Stimulated activated CD4-positive, alpha-beta T cell treated with anti-CD3 and anti-CD28 coated beads, Interleukin-12 subunit alpha, Interleukin-12 subunit beta, amount 100 ng/mL, for 24 hours (primary cell): ENCODE measurements around the gene RNF41.
"Not testable (repeated sequence)": the region's sequence is repeated elsewhere in the genome, so short reads cannot be mapped to it uniquely, and the experiment has no call there.

Experiments used
- DNase-seq, 2 experiments: peaks; one replicate each; pipeline ENCODE4 v3.0.0-alpha.2; 2020; ENCODE audit warnings: low read depth in 2 of 2

The RNF41 gene

GRCh38 chr12:56212361-56212760 lies 9.4 kb downstream of the RNF41 start:
- DNase-seq = no peak

DNA sequence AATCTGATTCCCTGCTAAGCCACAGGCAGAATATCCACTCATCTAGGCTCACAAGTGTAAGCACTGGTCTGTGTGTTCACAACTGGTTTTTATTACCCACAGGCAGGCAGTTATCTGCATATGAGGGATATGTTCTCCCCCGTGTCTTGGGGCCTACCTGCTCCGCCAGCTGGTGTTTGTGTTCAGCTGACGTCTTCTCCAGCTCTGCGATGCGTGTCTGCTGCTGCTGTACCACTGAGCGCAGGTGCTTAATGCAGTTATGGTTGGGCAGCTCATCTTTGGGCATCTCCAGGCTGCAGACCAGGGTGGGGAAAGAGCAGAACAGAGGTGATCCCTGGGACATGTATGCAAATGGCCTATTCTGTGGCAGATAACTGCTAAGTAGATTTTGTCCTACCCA lies 13.7 kb downstream of the RNF41 start:
- no peak for DNase-seq

DNA sequence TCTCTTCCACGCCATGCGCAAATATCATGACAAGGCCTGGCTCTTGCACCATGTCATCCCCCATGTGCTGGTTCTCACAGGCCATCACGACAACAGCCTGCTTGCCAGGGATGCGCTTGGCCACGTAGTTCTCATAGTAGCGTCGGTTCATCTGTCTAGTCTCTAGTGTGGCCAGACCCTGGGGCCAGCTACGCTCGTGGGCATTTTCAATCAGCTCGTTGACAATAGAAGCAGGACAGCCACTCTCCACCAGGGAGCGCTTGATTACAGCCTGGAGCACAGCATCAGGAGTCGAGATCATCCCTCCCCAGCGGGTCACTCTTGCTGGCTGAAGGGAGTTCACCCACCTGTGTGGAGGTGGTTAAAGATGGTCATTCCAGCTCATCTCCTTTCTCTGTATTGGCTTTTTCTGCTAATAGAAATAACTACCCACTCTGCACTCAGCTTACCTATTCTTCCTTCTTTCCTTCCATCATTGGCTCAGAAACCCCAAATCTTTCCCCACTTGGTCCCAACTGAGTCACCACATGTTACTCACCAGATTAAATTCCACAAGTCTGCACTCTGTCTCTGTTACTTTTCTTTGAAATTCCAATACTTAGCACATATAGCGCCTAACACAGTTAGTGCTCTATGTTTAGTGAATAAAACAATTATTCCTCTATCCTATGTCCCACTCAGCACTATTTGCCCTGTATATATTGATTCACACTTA lies 15.1 kb downstream of the RNF41 start:
- DNase-seq = peak in 1 of 2 experiments; percentile 24

GRCh38 chr12:56205445-56205844 lies 16.3 kb downstream of the RNF41 start:
- no peak for DNase-seq

GRCh38 chr12:56204275-56204674 lies 17.4 kb downstream of the RNF41 start:
- no peak for DNase-seq

DNA sequence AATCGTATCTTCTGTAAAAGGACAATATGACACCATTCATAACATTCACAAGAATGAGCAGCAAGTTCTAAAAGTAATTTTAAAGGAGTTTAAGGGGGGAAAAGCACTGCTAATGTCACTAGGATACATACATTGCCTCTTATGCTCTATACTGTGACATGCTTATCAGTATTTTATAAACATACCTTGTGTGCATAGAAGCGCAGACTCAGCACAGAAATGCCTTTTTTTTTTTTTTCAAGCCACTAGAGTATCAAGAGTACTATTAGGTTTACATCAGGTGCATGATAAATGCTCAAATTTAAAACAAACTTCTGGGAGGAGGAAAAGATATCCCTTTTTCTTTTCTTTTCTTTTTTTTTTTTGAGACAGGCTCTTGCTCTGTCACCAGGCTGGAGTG lies 18.9 kb downstream of the RNF41 start:
- no peak for DNase-seq

DNA sequence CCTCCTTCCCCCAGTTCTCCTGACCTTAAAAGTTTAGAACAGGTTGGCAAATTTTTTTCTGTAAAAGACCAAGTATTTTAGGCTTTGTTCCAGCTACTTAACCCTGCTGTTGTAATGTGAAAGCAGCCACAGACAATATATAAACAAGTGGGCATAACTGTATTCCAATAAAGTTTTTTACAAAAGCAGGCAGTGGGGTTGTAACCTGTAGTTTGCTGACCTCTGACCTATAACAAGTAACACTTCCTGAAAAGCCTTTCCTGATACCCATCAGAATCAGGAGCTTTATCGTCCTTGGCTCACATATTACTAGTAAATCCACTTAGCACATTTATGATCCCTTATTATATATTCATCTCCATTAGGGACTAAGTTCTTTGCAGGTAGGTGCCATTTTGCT lies 19.4 kb downstream of the RNF41 start:
- DNase-seq = no peak

DNA sequence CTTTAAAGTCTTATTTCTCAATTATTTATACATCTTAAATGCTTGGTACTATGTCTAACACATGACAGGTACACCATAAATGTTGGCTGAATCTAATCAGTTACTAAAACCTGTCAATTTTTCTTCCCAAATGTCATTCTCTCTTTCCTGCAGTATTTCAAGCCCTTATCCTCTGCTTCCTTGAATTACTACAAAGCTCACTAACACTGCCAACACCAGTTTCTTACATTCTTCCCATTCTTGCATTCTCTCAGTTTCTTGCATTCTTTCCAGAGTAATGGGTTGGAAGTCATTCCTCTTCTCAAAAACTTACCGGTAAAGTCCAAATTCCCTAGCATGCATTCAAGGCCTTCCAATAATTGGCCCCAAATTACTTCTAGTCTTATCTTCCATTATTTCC lies 22.9 kb downstream of the RNF41 start:
- no peak for DNase-seq

DNA sequence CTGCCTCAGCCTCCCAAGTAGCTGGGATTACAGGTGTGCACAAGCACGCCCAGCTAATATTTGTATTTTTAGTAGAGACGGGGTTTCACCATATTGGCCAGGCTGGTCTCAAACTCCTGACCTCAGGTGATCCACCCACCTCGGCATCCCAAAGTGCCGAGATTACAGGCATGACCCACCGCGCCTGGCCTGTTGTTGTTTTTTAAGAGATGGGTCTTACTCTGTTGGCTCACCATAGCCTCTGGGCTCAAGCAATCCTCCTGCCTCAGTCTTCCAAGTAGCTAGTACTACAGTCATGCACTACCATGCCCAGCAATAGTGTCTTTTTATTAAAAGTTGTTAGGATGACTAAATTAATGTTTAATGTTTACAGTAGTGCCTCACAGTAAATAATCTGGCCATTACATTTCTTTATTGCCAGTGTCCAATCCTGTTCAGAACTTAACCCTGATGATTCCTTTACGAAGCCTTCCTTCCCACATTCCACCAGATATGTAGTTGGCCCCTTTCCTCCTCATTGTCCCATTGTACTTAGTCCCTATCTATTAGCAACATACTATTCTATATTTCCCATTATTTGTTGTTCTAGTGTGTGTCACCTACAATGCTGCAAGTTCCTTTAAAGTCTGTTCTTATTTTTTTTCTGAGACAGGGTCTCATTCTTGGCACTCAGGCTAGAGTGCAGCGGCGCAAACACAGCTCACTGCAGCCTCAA lies 23.6 kb downstream of the RNF41 start:
- DNase-seq = no peak

GRCh38 chr12:56196818-56197550 lies 24.7 kb downstream of the RNF41 start:
- not testable (repeated sequence) for DNase-seq

GRCh38 chr12:56193025-56193578 lies 28.6 kb downstream of the RNF41 start:
- DNase-seq = peak; percentile 31 to 69

DNA sequence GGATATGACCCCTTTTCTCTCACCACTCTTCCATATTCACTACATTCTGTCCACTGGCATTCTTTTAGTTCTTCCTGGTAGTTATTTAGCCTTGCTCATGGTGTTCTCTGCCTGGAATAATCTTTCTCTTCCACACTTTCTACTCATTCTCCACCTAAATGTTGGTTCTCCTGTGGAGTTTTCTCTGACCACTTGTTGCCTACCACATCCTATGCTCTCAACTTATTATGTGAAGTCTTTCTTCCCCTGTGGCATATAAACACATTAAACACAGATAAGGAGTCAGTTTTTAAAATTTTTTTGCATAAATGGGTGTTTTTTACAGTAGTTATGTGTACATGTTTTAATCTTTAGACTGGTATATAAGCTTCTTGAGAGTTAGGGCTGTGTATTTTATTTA lies 29.1 kb downstream of the RNF41 start:
- no peak for DNase-seq

- no peak for DNase-seq
Observed at GRCh38 chr12:56190695-56191155, 31.0 kb downstream of the RNF41 start.

DNA sequence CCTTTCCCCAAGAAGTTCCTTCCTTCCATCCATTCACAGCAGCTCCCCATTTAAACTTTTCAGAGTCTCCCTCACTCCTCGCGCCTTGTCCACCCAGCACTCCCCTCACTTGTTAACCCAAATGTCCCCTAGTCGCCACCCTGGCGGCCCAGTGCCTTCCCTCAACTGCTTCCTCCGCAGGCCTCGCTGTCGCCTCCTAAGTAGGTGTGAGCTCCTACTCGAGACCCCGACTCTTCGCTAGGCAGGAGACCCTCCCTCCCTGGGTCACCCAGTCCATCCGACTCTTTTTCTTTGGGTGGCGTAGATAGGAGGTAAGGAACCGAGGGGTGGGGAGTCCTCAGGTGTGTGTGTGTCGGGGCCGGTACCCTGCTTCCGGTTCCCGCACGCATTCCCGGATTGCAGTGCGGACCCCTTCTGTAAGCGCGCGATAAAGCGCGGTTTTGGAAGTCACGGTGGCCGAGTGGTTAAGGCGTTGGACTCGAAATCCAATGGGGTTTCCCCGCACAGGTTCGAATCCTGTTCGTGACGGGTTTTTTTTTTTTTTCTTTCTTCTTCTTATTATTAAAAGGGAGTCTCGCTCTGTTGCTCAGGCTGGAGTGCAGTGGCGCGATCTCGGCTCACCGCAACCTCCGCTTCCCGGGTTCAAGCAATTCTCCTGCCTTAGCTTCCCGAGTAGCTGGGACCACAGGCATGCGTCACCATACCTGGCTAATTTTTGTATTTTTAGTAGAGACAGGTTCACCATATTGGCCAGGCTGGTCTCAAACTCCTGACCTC lies 31.6 kb downstream of the RNF41 start:
- DNase-seq = peak; percentile 93 to 94

- DNase-seq = peak; percentile 71 to 75
Observed at GRCh38 chr12:56189099-56189917, 32.4 kb downstream of the RNF41 start, which contains the start of gene SMARCC2. Gene SMARCC2, minus strand, starts transcription at chr12:56189483. Its CDS starts 22 bp downstream, at chr12:56189461.

GRCh38 chr12:56188778-56189098 lies 33.0 kb downstream of the RNF41 start:
- peak in 1 of 2 experiments; percentile 4 for DNase-seq

DNA sequence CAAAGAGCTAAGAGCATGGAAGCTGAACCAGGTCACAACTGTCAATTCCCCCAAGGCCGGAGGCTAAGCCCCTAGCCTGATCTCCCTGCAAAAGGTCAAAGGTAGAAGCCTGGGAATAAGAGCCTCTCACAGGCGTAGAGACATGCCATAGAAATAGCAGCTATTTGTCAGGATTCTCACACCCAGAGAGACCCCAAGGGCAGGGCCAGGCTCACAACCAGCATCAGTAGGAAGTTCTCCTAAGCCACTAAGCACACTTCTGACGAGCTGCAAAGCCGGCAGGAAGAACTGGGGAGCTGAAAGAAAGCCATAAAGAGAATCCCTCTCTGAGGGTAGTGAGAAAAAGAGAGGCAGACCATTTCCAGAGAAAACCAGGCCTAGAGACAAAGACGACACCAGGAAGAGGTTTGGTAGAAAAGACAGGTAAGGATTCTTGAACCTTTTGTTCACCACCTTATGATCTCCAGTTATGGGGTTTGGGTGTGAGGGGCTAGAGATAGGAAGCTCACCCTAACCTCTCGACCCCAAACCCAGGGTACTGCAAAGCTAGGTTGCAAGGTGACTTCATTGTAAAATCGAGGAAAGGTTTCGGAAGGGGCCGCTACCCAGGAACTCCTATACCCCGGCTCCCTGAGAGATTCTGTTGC lies 33.5 kb downstream of the RNF41 start:
- no peak for DNase-seq

- no peak for DNase-seq
Observed at GRCh38 chr12:56186957-56187356, 34.8 kb downstream of the RNF41 start.

- no peak for DNase-seq
Observed at GRCh38 chr12:56178347-56178746, 43.4 kb downstream of the RNF41 start.

DNA sequence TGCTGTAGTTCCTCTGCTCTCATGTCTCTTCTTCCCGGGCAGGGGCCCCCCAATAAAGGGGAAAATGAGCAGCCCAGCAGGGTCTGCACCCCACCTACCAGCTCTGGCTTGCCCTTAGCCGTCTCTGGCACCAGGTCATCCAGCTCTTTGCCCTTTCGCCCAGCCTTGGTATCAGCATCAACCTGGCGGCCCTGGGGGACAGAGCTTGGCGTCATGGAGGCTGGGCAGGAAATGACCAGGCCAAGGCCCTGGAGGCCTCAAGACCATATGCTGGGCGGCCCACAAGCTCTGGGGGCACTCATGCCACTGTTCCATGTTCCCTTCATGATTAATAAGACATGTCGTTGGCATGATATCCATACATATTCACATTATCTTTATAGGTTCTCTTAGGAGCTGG lies 48.9 kb downstream of the RNF41 start:
- DNase-seq = no peak
